Uterus (tissue), 4 donors: ENCODE measurements around the gene PABPN1L. TPM values are rescaled to one million over a fixed set of nuclear protein-coding genes. Genes with fewer than 3 reads are reported as not detected.

Source experiments
- DNase-seq, 2 donors: peaks; one replicate each; pipeline ENCODE4 v3.0.0-alpha.2; 2019 to 2020
- H3K27ac ChIP-seq, 2 donors: fragments of 200-600 bp; sonication (generic); 1 replicate in 1 of 2; 2 replicates in 1 of 2; pipeline ENCODE4 v1.5.1; 2016 to 2018
- H3K27me3 ChIP-seq, 2 donors: fragments of 200-600 bp; sonication (generic); one replicate each; pipeline ENCODE4 v1.5.1; 2018 to 2019; ENCODE audit warnings: control low read depth in 1 of 2
- H3K36me3 ChIP-seq, 2 donors: fragments of 200-600 bp; sonication (generic); one replicate each; pipeline ENCODE4 v1.5.1; 2019; ENCODE audit warnings: control low read depth in 1 of 2
- H3K4me1 ChIP-seq, 2 donors: fragments of 200-600 bp; sonication (generic); one replicate each; pipeline ENCODE4 v1.5.1; 2018 to 2019; ENCODE audit warnings: control low read depth in 1 of 2
- H3K4me3 ChIP-seq, 2 donors: fragments of 200-600 bp; sonication (generic); 1 replicate in 1 of 2; 2 replicates in 1 of 2; pipeline ENCODE4 v1.5.1; 2018 to 2019; ENCODE audit warnings: mild to moderate bottlenecking in 1 of 2
- H3K9me3 ChIP-seq, 2 donors: fragments of 200-600 bp; sonication (generic); one replicate each; pipeline ENCODE4 v1.5.1; 2019; ENCODE audit warnings: control low read depth in 1 of 2
- POLR2A ChIP-seq, 2 donors: fragments of 450-650 bp; IDR thresholded peaks; one replicate each; pipeline ENCODE4 v1.6.1; 2016; ENCODE audit warnings: antibody characterized with exemption in 2 of 2, mild to moderate bottlenecking in 1 of 2, moderate library complexity in 1 of 2
- intact Hi-C: fragments of 100-400 bp; cut with DNase I; formaldehyde crosslinking; loops from one replicate; pipeline ENCODE4 v1.15.1; 2023; ENCODE audit warnings: low total_unique reads
- total RNA-seq, 4 donors: library from RNA; depleted of rRNA in 3 of 4; stranded (reverse); fragments of >200 nt in 3 of 4; gene quantifications; one replicate each; pipeline versions ENCODE4 v1.1.0 to v1.2.4, GENCODE V29; 2014 to 2023
- TF ChIP-seq, protein P1 (sequence below), 4 experiments: fragments of 200-600 bp in 2 of 4; fragments of 450-650 bp in 2 of 4; sonication (generic) in 2 of 4; IDR thresholded peaks; one replicate each; pipeline ENCODE4 v1.5.1; 2016 to 2019; ENCODE audit warnings: antibody characterized with exemption in 4 of 4, mild to moderate bottlenecking in 2 of 4, moderate library complexity in 1 of 4
- donor health status: DM: yes; HTN: yes; CAD: no.

Gene PABPN1L
- total RNA-seq, 4 donors from 2014 or later, result not detected

GRCh38 chr16:88902744-88903143, 36.3 kb upstream of the PABPN1L start:
- Histone ChIP-seq H3K27me3 (no peaks in the 10 kb centered on the region), H3K27ac (no peak overlapping the region), H3K4me3 (no peak overlapping the region), H3K9me3 (no peaks in the 10 kb centered on the region), H3K4me1 (no peaks in the 10 kb centered on the region), H3K36me3 (no peaks in the 10 kb centered on the region)
- intact Hi-C loops, result no loop called here
- TF ChIP-seq, protein P1, sequence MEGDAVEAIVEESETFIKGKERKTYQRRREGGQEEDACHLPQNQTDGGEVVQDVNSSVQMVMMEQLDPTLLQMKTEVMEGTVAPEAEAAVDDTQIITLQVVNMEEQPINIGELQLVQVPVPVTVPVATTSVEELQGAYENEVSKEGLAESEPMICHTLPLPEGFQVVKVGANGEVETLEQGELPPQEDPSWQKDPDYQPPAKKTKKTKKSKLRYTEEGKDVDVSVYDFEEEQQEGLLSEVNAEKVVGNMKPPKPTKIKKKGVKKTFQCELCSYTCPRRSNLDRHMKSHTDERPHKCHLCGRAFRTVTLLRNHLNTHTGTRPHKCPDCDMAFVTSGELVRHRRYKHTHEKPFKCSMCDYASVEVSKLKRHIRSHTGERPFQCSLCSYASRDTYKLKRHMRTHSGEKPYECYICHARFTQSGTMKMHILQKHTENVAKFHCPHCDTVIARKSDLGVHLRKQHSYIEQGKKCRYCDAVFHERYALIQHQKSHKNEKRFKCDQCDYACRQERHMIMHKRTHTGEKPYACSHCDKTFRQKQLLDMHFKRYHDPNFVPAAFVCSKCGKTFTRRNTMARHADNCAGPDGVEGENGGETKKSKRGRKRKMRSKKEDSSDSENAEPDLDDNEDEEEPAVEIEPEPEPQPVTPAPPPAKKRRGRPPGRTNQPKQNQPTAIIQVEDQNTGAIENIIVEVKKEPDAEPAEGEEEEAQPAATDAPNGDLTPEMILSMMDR (IDR thresholded peaks at IDR 0.05), result no peak
- no peak for TF ChIP-seq POLR2A (IDR thresholded peaks at IDR 0.05)
- no peak for DNase-seq

- no peaks in the 10 kb centered on the region for H3K9me3 ChIP-seq
Measured at GRCh38 chr16:88901718-88902337, 35.4 kb upstream of the PABPN1L start.

DNA sequence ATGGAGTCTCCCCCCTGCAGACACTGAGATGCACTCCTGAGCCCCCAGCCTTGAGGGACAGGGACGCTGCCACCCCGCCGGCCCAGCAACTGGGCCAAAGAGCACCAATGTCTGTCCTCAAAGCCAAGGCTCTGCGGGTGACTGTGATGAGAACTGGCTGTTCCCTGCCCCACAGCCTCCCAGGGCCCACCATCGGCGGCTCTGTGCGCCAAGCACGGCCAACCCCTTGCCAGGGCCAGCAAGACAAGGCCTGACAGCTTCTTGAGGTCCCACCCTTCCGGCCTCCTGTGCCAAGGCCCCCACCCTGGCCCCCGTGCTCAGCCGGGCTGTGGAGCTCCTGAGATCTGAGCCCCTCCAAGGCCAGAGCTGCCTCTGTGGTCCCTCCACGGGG, 34.2 kb upstream of the PABPN1L start:
- Histone ChIP-seq H3K36me3 (no peaks in the 10 kb centered on the region), H3K27me3 (no peaks in the 10 kb centered on the region), H3K27ac (no peak overlapping the region), H3K4me3 (no peak overlapping the region), H3K4me1 (no peaks in the 10 kb centered on the region), H3K9me3 (no peaks in the 10 kb centered on the region)
- intact Hi-C loops, result no loop called here
- TF ChIP-seq POLR2A (IDR thresholded peaks at IDR 0.05), result no peak
- TF ChIP-seq, protein P1 (IDR thresholded peaks at IDR 0.05), result no peak
- DNase-seq, result no peak

More at GRCh38 chr16:88901718-88902337, 35.4 kb upstream of the PABPN1L start:
- Histone ChIP-seq H3K27me3 (no peaks in the 10 kb centered on the region), H3K4me3 (no peak overlapping the region), H3K36me3 (no peaks in the 10 kb centered on the region), H3K4me1 (no peaks in the 10 kb centered on the region), H3K27ac (no peak overlapping the region)
- no peak for DNase-seq
- intact Hi-C loops, result no loop called here
- TF ChIP-seq, protein P1 (IDR thresholded peaks at IDR 0.05), result no peak
- TF ChIP-seq POLR2A (IDR thresholded peaks at IDR 0.05), result no peak

GRCh38 chr16:88899901-88900661, 33.6 kb upstream of the PABPN1L start:
- Histone ChIP-seq H3K36me3 (no peaks in the 10 kb centered on the region), H3K4me1 (no peaks in the 10 kb centered on the region), H3K27me3 (no peaks in the 10 kb centered on the region), H3K9me3 (no peaks in the 10 kb centered on the region), H3K27ac (no peak overlapping the region), H3K4me3 (no peak overlapping the region)
- intact Hi-C loops, result no loop called here
- TF ChIP-seq POLR2A (IDR thresholded peaks at IDR 0.05), result no peak
- TF ChIP-seq, protein P1 (IDR thresholded peaks at IDR 0.05), result no peak
- no peak for DNase-seq

DNA sequence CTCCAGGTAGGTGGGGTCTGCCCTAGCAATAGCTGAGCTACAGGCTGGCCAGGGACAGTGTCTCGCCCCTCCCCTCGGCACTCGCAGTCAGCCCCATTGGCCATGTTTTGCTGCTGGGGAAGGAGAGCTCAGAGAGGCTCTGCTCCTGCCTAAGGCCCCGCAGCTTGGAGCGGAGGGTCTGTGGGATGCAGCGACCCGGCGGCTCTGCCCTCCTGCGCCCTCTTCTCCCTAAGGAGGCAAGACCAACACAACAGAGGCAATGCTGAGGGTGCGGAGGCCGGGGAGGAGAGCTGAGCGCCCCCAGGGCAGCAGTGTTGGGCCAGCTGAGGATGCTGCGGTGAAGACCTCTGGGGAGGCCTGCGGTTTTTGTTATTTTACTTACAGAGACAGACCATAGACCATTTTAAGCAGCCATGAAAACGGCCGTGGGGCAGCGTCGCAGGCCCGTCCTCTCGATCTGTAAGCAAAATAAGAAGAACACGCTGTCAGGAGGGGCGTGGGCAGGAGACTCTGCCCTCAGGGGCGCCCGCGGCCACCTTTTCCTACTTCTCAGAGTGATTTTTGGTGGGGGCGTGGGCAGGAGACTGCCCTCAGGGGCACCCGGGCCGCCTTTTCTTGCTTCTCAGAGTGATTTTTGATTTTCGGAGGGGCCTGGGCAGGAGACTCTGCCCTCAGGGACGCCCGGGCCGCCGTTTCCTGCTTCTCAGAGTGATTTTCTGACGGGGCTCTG, 31.4 kb upstream of the PABPN1L start:
- no peaks in the 10 kb centered on the region for H3K9me3 ChIP-seq
- H3K27ac ChIP-seq, result no peak overlapping the region
- H3K4me3 ChIP-seq, result no peak overlapping the region
- intact Hi-C loops, result no loop called here
- TF ChIP-seq POLR2A (IDR thresholded peaks at IDR 0.05), result no peak
- TF ChIP-seq, protein P1 (IDR thresholded peaks at IDR 0.05), result no peak
- no peak for DNase-seq
- no peaks in the 10 kb centered on the region for H3K36me3 ChIP-seq
- H3K27me3 ChIP-seq, result no peaks in the 10 kb centered on the region
- no peaks in the 10 kb centered on the region for H3K4me1 ChIP-seq
